Measurements from ENCODE around the gene NADK.

Gene NADK

DNA sequence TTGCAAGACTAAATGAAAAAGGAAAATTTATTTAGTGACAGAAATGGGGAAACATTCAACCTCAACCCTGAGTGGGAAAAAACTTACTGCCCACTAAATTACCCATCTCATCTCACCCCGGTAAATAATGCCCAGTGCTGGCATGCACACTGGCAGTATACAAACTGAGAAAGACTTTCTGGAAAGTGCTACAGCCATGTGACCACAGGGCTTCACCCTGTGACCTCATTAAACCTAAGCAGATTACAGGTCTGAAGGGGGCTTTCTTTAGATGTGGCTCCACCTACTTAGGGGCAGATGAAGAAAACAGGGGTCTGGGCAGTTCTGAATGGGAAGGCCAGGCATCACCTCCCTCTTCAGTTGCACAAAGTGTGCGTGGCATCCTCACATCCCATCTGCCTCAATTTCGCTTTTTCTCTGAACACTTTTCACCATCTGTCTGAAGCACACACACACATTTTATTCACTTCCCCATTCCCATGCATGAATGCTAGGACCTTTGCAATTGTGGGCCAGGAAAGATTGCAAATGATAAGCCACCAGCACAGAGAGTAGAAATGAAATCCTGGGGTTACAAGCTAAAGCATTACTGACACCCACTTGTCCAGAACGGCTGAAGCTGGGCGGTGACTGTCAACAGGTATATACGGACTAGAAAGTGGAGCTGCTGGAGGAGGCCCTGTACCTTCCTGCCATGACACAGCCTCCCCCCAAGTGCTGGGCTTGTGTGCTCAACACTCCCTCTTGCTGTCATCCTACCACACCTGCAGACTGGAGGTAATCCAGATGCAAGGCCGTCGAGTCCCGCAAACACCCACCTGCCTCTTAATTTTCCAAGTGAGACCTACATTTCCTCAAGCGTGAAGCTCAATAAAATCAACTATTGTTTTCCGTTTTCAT is 2.7 kb downstream of the NADK start:
- H3K4me1 ChIP-seq (ENCODE audit: control insufficient read depth, low read depth, low read length): no peaks in the 10 kb centered on the region
- no peak overlapping the region for H2BK15ac ChIP-seq (replicated peaks; ENCODE audit: low read depth)
- H3K36me3 ChIP-seq (ENCODE audit: control insufficient read depth, insufficient read depth, low read length): peaks cover 2% of the 10 kb centered on the region
- no peak overlapping the region for H3K4me3 ChIP-seq (ENCODE audit: low read length)
- H4K5ac ChIP-seq (ENCODE audit: low read length): no peak overlapping the region
- no CpG with 5 or more reads among the region's 11 CpGs for WGBS (ENCODE audit: extremely low coverage, insufficient coverage, low lambda C conversion rate)
- H3K27me3 ChIP-seq (ENCODE audit: insufficient read depth, low read length, poor library complexity): no peaks in the 10 kb centered on the region
- H3K18ac ChIP-seq (ENCODE audit: low read length): no peak overlapping the region
- no peak overlapping the region for H4K8ac ChIP-seq (ENCODE audit: low read depth, low read length)
- peaks cover 44% of the 10 kb centered on the region for H3K79me2 ChIP-seq (ENCODE audit: control insufficient read depth, insufficient read depth, low read length)
- H2BK5ac ChIP-seq (ENCODE audit: low read length): no peak overlapping the region
- no peak overlapping the region for H2BK120ac ChIP-seq (ENCODE audit: low read depth, low read length)
- no peak overlapping the region for H3K27ac ChIP-seq (ENCODE audit: low read depth, low read length)
- peak overlapping the region; percentile 35 for H3K56ac ChIP-seq (ENCODE audit: low read length)
- no peak overlapping the region for H2AK5ac ChIP-seq (ENCODE audit: low read length)
- no peak overlapping the region for H3K4me2 ChIP-seq (ENCODE audit: low read length)
- peak; percentile 26 for DNase-seq
- H3K23ac ChIP-seq (ENCODE audit: low read length): no peak overlapping the region
- no peak overlapping the region for H3K4ac ChIP-seq (ENCODE audit: low read depth, low read length)
- peaks cover 11% of the 10 kb centered on the region for H3K79me1 ChIP-seq (ENCODE audit: low read length)
- H3K9ac ChIP-seq (ENCODE audit: low read length): peak overlapping the region; percentile 11

DNA sequence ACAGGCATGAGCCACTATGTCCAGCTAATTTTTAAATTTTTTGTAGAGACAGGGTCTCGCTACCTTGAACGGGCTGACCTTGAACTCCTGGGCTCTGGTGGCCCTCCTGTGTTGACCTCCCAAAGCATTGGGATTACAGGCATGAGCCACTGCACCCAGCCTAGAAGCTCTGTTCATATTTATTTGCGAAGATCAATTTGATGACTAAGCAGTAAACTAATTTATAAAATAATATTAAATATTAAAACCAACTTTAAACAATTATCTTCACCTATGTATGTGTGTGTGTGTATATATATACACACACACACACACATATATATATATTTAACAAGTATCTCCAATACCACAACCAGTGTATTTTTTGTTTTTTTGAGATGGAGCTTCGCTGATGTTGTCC is 4.4 kb downstream of the NADK start:
- Histone ChIP-seq H3K4me1 (ENCODE audit: control insufficient read depth, low read depth, low read length) (no peaks in the 10 kb centered on the region), H3K36me3 (ENCODE audit: control insufficient read depth, insufficient read depth, low read length) (peaks cover 2% of the 10 kb centered on the region), H4K5ac (ENCODE audit: low read length) (no peak overlapping the region), H3K4ac (ENCODE audit: low read depth, low read length) (no peak overlapping the region), H3K27ac (ENCODE audit: low read depth, low read length) (no peak overlapping the region), H3K27me3 (ENCODE audit: insufficient read depth, low read length, poor library complexity) (no peaks in the 10 kb centered on the region), H2AK5ac (ENCODE audit: low read length) (no peak overlapping the region), H3K9ac (ENCODE audit: low read length) (no peak overlapping the region), H3K79me2 (ENCODE audit: control insufficient read depth, insufficient read depth, low read length) (peaks cover 48% of the 10 kb centered on the region), H4K8ac (ENCODE audit: low read depth, low read length) (no peak overlapping the region), H3K56ac (ENCODE audit: low read length) (no peak overlapping the region), H2BK5ac (ENCODE audit: low read length) (no peak overlapping the region), H2BK15ac (replicated peaks; ENCODE audit: low read depth) (no peak overlapping the region), H3K18ac (ENCODE audit: low read length) (no peak overlapping the region), H3K23ac (ENCODE audit: low read length) (no peak overlapping the region), H2BK120ac (ENCODE audit: low read depth, low read length) (no peak overlapping the region), H3K4me2 (ENCODE audit: low read length) (no peak overlapping the region), H3K79me1 (ENCODE audit: low read length) (peaks cover 11% of the 10 kb centered on the region), H3K4me3 (ENCODE audit: low read length) (no peak overlapping the region)
- no CpG with 5 or more reads among the region's 4 CpGs for WGBS (ENCODE audit: extremely low coverage, insufficient coverage, low lambda C conversion rate)
- DNase-seq: no peak

DNA sequence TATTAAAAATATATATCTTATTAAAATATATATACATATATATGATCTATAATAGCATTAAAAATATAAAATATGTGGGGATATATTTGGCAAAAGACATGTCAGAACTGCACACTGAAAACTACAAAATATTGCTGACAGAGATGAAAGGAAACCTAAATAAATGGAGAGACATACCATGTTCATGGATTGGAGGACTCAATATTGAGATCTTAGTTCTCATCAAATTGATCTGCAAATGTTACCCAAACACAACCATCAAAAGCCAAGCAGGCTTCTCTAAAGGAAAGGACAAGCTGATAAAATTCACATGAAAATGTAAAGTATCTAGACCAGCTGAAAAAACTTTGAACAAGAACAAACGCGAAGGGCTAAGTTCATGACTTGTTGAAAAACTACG is 7.2 kb downstream of the NADK start:
- H3K27ac ChIP-seq (ENCODE audit: low read depth, low read length): no peak overlapping the region
- H2BK5ac ChIP-seq (ENCODE audit: low read length): no peak overlapping the region
- no peak overlapping the region for H3K4me3 ChIP-seq (ENCODE audit: low read length)
- no CpG with 5 or more reads among the region's 3 CpGs for WGBS (ENCODE audit: extremely low coverage, insufficient coverage, low lambda C conversion rate)
- H4K5ac ChIP-seq (ENCODE audit: low read length): no peak overlapping the region
- no peak overlapping the region for H3K4me2 ChIP-seq (ENCODE audit: low read length)
- H3K4ac ChIP-seq (ENCODE audit: low read depth, low read length): no peak overlapping the region
- H3K79me1 ChIP-seq (ENCODE audit: low read length): peaks cover 14% of the 10 kb centered on the region
- H3K79me2 ChIP-seq (ENCODE audit: control insufficient read depth, insufficient read depth, low read length): peaks cover 51% of the 10 kb centered on the region
- DNase-seq: no peak
- H3K36me3 ChIP-seq (ENCODE audit: control insufficient read depth, insufficient read depth, low read length): peaks cover 2% of the 10 kb centered on the region
- H2AK5ac ChIP-seq (ENCODE audit: low read length): no peak overlapping the region
- H3K4me1 ChIP-seq (ENCODE audit: control insufficient read depth, low read depth, low read length): no peaks in the 10 kb centered on the region
- H3K23ac ChIP-seq (ENCODE audit: low read length): no peak overlapping the region
- no peak overlapping the region for H3K56ac ChIP-seq (ENCODE audit: low read length)
- H4K8ac ChIP-seq (ENCODE audit: low read depth, low read length): no peak overlapping the region
- H3K9ac ChIP-seq (ENCODE audit: low read length): no peak overlapping the region
- H3K27me3 ChIP-seq (ENCODE audit: insufficient read depth, low read length, poor library complexity): no peaks in the 10 kb centered on the region
- H2BK15ac ChIP-seq (replicated peaks; ENCODE audit: low read depth): no peak overlapping the region
- no peak overlapping the region for H3K18ac ChIP-seq (ENCODE audit: low read length)
- H2BK120ac ChIP-seq (ENCODE audit: low read depth, low read length): no peak overlapping the region

DNA sequence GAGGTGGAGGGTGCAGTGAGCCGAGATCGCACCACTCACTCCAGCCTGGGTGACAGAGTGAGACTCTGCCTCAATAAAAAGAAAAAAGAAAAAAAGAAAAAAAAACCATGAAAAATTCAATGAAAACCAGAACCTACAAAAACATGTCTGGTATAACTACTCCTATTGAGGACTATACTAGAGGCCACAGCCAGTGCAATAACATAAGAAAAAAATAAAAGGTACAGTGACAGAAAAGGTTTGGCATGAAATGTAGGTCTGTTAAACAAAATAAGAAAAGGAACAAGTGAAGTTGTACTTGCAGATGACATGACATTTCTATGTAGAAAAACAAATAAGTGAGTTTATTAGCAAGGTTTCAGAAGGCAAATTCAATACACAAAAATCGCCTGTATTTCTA is 8.2 kb downstream of the NADK start:
- no peak overlapping the region for H4K5ac ChIP-seq (ENCODE audit: low read length)
- no peak overlapping the region for H3K4me3 ChIP-seq (ENCODE audit: low read length)
- no peak overlapping the region for H2BK5ac ChIP-seq (ENCODE audit: low read length)
- H3K79me2 ChIP-seq (ENCODE audit: control insufficient read depth, insufficient read depth, low read length): peaks cover 41% of the 10 kb centered on the region
- H3K4me2 ChIP-seq (ENCODE audit: low read length): no peak overlapping the region
- no peaks in the 10 kb centered on the region for H3K4me1 ChIP-seq (ENCODE audit: control insufficient read depth, low read depth, low read length)
- H3K4ac ChIP-seq (ENCODE audit: low read depth, low read length): no peak overlapping the region
- no peak overlapping the region for H3K18ac ChIP-seq (ENCODE audit: low read length)
- H3K9ac ChIP-seq (ENCODE audit: low read length): no peak overlapping the region
- H2BK15ac ChIP-seq (replicated peaks; ENCODE audit: low read depth): no peak overlapping the region
- H3K79me1 ChIP-seq (ENCODE audit: low read length): peaks cover 9% of the 10 kb centered on the region
- no peak overlapping the region for H2AK5ac ChIP-seq (ENCODE audit: low read length)
- H3K56ac ChIP-seq (ENCODE audit: low read length): no peak overlapping the region
- no CpG with 5 or more reads among the region's 3 CpGs for WGBS (ENCODE audit: extremely low coverage, insufficient coverage, low lambda C conversion rate)
- H4K8ac ChIP-seq (ENCODE audit: low read depth, low read length): no peak overlapping the region
- DNase-seq: no peak
- peaks cover 2% of the 10 kb centered on the region for H3K36me3 ChIP-seq (ENCODE audit: control insufficient read depth, insufficient read depth, low read length)
- no peak overlapping the region for H3K27ac ChIP-seq (ENCODE audit: low read depth, low read length)
- no peak overlapping the region for H3K23ac ChIP-seq (ENCODE audit: low read length)
- H3K27me3 ChIP-seq (ENCODE audit: insufficient read depth, low read length, poor library complexity): no peaks in the 10 kb centered on the region
- no peak overlapping the region for H2BK120ac ChIP-seq (ENCODE audit: low read depth, low read length)

DNA sequence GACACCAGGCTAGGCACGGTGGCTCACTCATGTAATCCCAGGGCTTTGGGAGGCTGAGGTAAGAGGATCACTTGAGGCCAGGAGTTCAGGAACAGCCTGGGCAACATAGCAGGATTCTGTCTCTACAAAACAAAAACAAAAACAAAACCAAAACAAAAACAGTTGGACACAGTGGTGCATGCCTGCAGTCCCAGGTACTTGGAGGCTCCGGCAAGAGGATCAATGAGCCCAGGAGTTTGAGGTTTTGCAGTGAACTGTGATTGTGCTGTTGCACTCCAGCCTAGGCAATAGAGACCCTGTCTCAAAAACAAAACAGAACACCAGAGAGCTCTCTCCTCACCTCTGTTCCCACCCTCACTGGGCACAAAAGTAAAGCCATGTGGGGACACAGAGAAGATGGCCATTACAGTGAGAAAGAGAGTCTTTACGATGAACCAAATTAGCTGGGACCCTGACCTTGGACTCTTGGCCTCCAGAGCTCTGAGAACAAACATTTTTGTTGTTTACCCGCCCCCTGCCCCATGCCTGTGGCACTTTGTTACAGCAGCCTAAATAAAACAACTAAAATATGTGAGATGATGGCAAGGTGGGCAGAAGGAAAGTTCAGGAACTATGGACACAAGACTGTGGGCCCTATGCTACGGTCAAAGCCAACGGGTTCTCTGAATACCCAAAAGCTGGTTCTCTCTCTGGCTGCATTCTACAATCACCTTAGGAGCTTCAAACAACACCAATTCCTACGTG is 9.8 kb downstream of the NADK start:
- H3K36me3 ChIP-seq (ENCODE audit: control insufficient read depth, insufficient read depth, low read length): peaks cover 2% of the 10 kb centered on the region

More for the DNA sequence above, 9.8 kb downstream of the NADK start:
- Histone ChIP-seq H3K4me1 (ENCODE audit: control insufficient read depth, low read depth, low read length) (no peaks in the 10 kb centered on the region), H3K56ac (ENCODE audit: low read length) (no peak overlapping the region), H4K8ac (ENCODE audit: low read depth, low read length) (no peak overlapping the region), H3K18ac (ENCODE audit: low read length) (no peak overlapping the region), H3K79me2 (ENCODE audit: control insufficient read depth, insufficient read depth, low read length) (peaks cover 31% of the 10 kb centered on the region), H3K9ac (ENCODE audit: low read length) (no peak overlapping the region), H3K4ac (ENCODE audit: low read depth, low read length) (no peak overlapping the region), H2BK5ac (ENCODE audit: low read length) (no peak overlapping the region), H2BK15ac (replicated peaks; ENCODE audit: low read depth) (no peak overlapping the region), H3K4me2 (ENCODE audit: low read length) (no peak overlapping the region), H4K5ac (ENCODE audit: low read length) (no peak overlapping the region), H3K79me1 (ENCODE audit: low read length) (peaks cover 10% of the 10 kb centered on the region), H3K27me3 (ENCODE audit: insufficient read depth, low read length, poor library complexity) (no peaks in the 10 kb centered on the region), H3K27ac (ENCODE audit: low read depth, low read length) (no peak overlapping the region), H2AK5ac (ENCODE audit: low read length) (no peak overlapping the region), H3K4me3 (ENCODE audit: low read length) (no peak overlapping the region), H3K23ac (ENCODE audit: low read length) (no peak overlapping the region), H2BK120ac (ENCODE audit: low read depth, low read length) (no peak overlapping the region)
- DNase-seq: no peak
- no CpG with 5 or more reads among the region's 7 CpGs for WGBS (ENCODE audit: extremely low coverage, insufficient coverage, low lambda C conversion rate)

All from mesendoderm (in vitro differentiated cells).